Transverse colon (tissue), 4 donors: Measurements from ENCODE around the gene USP7. TPM values are rescaled to one million over a fixed set of nuclear protein-coding genes. Genes with fewer than 3 reads are reported as not detected.

Experiments
- DNase-seq: peaks from one replicate; pipeline ENCODE4 v3.0.0-alpha.2; 2019
- H3K27ac ChIP-seq, 4 donors: fragments of 200-600 bp; sonication (generic); 2 replicates each; pipeline ENCODE4 v1.5.1; 2016 to 2018; ENCODE audit warnings: inconsistent platforms in 4 of 4
- H3K27me3 ChIP-seq: fragments of 200-600 bp; sonication (generic); 2 replicates; pipeline ENCODE4 v1.5.1; 2017; ENCODE audit warnings: inconsistent platforms
- H3K36me3 ChIP-seq, 4 donors: fragments of 200-600 bp; sonication (generic); 2 replicates each; pipeline ENCODE4 v1.5.1; 2017 to 2019; ENCODE audit warnings: inconsistent platforms in 4 of 4
- H3K4me1 ChIP-seq, 4 donors: fragments of 200-600 bp; sonication (generic); 2 replicates each; pipeline ENCODE4 v1.5.1; 2017 to 2020; ENCODE audit warnings: inconsistent platforms in 4 of 4
- H3K4me3 ChIP-seq, 4 donors: fragments of 200-600 bp; sonication (generic); 1 replicate in 1 of 4; 2 replicates in 3 of 4; pipeline versions ENCODE4 v1.5.1 to v1.6.1; 2017 to 2019; ENCODE audit warnings: inconsistent platforms in 4 of 4
- H3K9me3 ChIP-seq, 2 donors: fragments of 200-600 bp; sonication (generic); 2 replicates each; pipeline ENCODE4 v1.5.1; 2017 to 2019; ENCODE audit warnings: inconsistent platforms in 2 of 2
- CTCF ChIP-seq, 5 experiments: fragments of 200-600 bp in 3 of 5; fragments of 450-650 bp in 2 of 5; sonication (generic) in 3 of 5; IDR thresholded peaks; 1 replicate in 2 of 5; 2 replicates in 3 of 5; pipeline ENCODE4 v1.5.1; 2016 to 2017; ENCODE audit warnings: antibody characterized with exemption in 5 of 5, inconsistent platforms in 3 of 5, mild to moderate bottlenecking in 2 of 5, moderate library complexity in 1 of 5
- EP300 ChIP-seq: sonication (generic); formaldehyde crosslinking; IDR thresholded peaks from one replicate; pipeline ENCODE4 v1.6.1; 2017; ENCODE audit warnings: antibody characterized with exemption, low read depth
- POLR2A ChIP-seq: fragments of 450-650 bp; IDR thresholded peaks from one replicate; pipeline ENCODE4 v1.6.1; 2016; ENCODE audit warnings: antibody characterized with exemption, mild to moderate bottlenecking, moderate library complexity
- POLR2AphosphoS5 ChIP-seq, 3 donors: sonication (generic); formaldehyde crosslinking; IDR thresholded peaks; one replicate each; pipeline ENCODE4 v1.6.1; 2016; ENCODE audit warnings: antibody characterized with exemption in 3 of 3
- WGBS, 2 donors: methylation state at CpG; one replicate each; pipeline ENCODE4 v1.1.5; 2018; ENCODE audit warnings: low coverage in 1 of 2; 5-methylcytosine and 5-hydroxymethylcytosine counted together
- in situ Hi-C, 4 donors: fragments of 200-750 bp; cut with MboI; loops; one replicate each; pipeline versions ENCODE4 v1.15.0 to v1.15.1; 2017; ENCODE audit warnings: low sequenced_read_pairs in 3 of 4, low pct_ligation_motif_present in 1 of 4, low pct_unique_long_range_greater_than_20kb in 1 of 4
- intact Hi-C: fragments of 100-400 bp; cut with DNase I; formaldehyde crosslinking; loops from one replicate; pipeline ENCODE4 v1.15.1; 2023; ENCODE audit warnings: low total_unique reads
- total RNA-seq, 4 donors: library from RNA; depleted of rRNA; stranded (reverse); fragments of >200 nt; gene quantifications; one replicate each; pipeline ENCODE4 v1.1.0, GENCODE V29; 2016

USP7 gene
- total RNA-seq, 4 donors from 2014 or later = 72.9 to 419 (median 158) TPM

- peaks cover 0 to 16% (median 1%) of the 10 kb centered on the region in 4 donors for H3K36me3 ChIP-seq
- no peaks in the 10 kb centered on the region for H3K9me3 ChIP-seq
- no peak for TF ChIP-seq CTCF (IDR thresholded peaks at IDR 0.05)
- no peak for TF ChIP-seq POLR2A
- TF ChIP-seq EP300 = no peak
- no peak for TF ChIP-seq POLR2AphosphoS5 (IDR thresholded peaks at IDR 0.05)
- no peak overlapping the region for H3K4me3 ChIP-seq
- DNase-seq = peak; percentile 4
- H3K27me3 ChIP-seq = no peaks in the 10 kb centered on the region
- in situ Hi-C loops (no loop called here), intact Hi-C loops (no loop called here)
- 93 to 100% methylated on average over 3 to 9 of the region's 9 CpGs for WGBS, 2 donors
- peaks cover 0 to 3% (median 0%) of the 10 kb centered on the region in 4 donors for H3K4me1 ChIP-seq
- H3K27ac ChIP-seq = no peak overlapping the region
These were observed 109.3 kb downstream of the USP7 start for GRCh38 chr16:8854298-8854948.

- no peaks in the 10 kb centered on the region for H3K9me3 ChIP-seq
- no peak for DNase-seq
- 87% methylated on average over 7 of the region's 7 CpGs; no CpG with 5 or more reads in 1 of the 2 donors for WGBS, 2 donors
- TF ChIP-seq EP300 (no peak), CTCF (IDR thresholded peaks at IDR 0.05) (no peak), POLR2A (no peak), POLR2AphosphoS5 (IDR thresholded peaks at IDR 0.05) (no peak)
- peaks cover 0 to 3% (median 0%) of the 10 kb centered on the region in 4 donors for H3K4me1 ChIP-seq
- no peak overlapping the region for H3K27ac ChIP-seq
- no peaks in the 10 kb centered on the region for H3K27me3 ChIP-seq
- H3K4me3 ChIP-seq = no peak overlapping the region
- in situ Hi-C loops = no loop called here
- H3K36me3 ChIP-seq = peaks cover 0 to 16% (median 5%) of the 10 kb centered on the region in 4 donors
- intact Hi-C loops = no loop called here
These were observed 110.1 kb downstream of the USP7 start for GRCh38 chr16:8853611-8854010.

GRCh38 chr16:8853150-8853549, 110.6 kb downstream of the USP7 start:
- WGBS, 2 donors = 88% methylated on average over 7 of the region's 7 CpGs; no CpG with 5 or more reads in 1 of the 2 donors
- in situ Hi-C loops = no loop called here
- no peak for TF ChIP-seq POLR2AphosphoS5 (IDR thresholded peaks at IDR 0.05)
- Histone ChIP-seq H3K36me3 (peaks cover 0 to 18% (median 6%) of the 10 kb centered on the region in 4 donors), H3K4me3 (no peak overlapping the region), H3K27me3 (no peaks in the 10 kb centered on the region), H3K27ac (no peak overlapping the region), H3K9me3 (no peaks in the 10 kb centered on the region), H3K4me1 (peaks cover 0 to 3% (median 0%) of the 10 kb centered on the region in 4 donors)
- DNase-seq = no peak
- intact Hi-C loops = no loop called here

GRCh38 chr16:8852534-8852933, 111.2 kb downstream of the USP7 start:
- H3K9me3 ChIP-seq = no peaks in the 10 kb centered on the region
- H3K27me3 ChIP-seq = no peaks in the 10 kb centered on the region
- 71 to 78% methylated on average over 8 of the region's 8 CpGs for WGBS, 2 donors
- DNase-seq = no peak
- intact Hi-C loops = no loop called here
- TF ChIP-seq POLR2A (no peak), POLR2AphosphoS5 (IDR thresholded peaks at IDR 0.05) (no peak), CTCF (IDR thresholded peaks at IDR 0.05) (no peak)
- H3K27ac ChIP-seq = no peak overlapping the region
- peaks cover 0 to 3% (median 0%) of the 10 kb centered on the region in 4 donors for H3K4me1 ChIP-seq
- no peak overlapping the region for H3K4me3 ChIP-seq
- in situ Hi-C loops = no loop called here
- H3K36me3 ChIP-seq = peaks cover 0 to 22% (median 8%) of the 10 kb centered on the region in 4 donors
